MG63 (cell line): Measurements from ENCODE around the gene ETDC. TPM values are rescaled to one million over a fixed set of nuclear protein-coding genes. Genes with fewer than 3 reads are reported as not detected.

Source experiments
- DNase-seq: peaks from one replicate; pipeline ENCODE4 v3.0.0-alpha.2; 2020
- H3K27me3 ChIP-seq: fragments of 250-450 bp; sonication (Bioruptor Pico); 2 replicates; pipeline ENCODE4 v1.5.1; 2020; ENCODE audit warnings: mild to moderate bottlenecking, moderate library complexity
- H3K36me3 ChIP-seq: fragments of 250-450 bp; sonication (Bioruptor Pico); 2 replicates; pipeline ENCODE4 v1.5.1; 2020; ENCODE audit warnings: mild to moderate bottlenecking, moderate library complexity
- H3K4me3 ChIP-seq: fragments of 250-450 bp; sonication (Bioruptor Pico); 2 replicates; pipeline ENCODE4 v1.5.1; 2020; ENCODE audit warnings: mild to moderate bottlenecking, moderate library complexity
- H3K9me3 ChIP-seq: fragments of 250-450 bp; sonication (Bioruptor Pico); 2 replicates; pipeline ENCODE4 v1.5.1; 2020; ENCODE audit warnings: mild to moderate bottlenecking, moderate library complexity
- total RNA-seq: library from RNA; depleted of rRNA; stranded (reverse); fragments of >200 nt; shearing (Covaris generic); gene quantifications from 2 replicates; pipeline ENCODE4 v1.2.3, GENCODE V29; 2014; ENCODE audit warnings: low replicate concordance; rRNA removed

ETDC gene
- total RNA-seq, 1 experiment from 2014 or later: not detected

DNA sequence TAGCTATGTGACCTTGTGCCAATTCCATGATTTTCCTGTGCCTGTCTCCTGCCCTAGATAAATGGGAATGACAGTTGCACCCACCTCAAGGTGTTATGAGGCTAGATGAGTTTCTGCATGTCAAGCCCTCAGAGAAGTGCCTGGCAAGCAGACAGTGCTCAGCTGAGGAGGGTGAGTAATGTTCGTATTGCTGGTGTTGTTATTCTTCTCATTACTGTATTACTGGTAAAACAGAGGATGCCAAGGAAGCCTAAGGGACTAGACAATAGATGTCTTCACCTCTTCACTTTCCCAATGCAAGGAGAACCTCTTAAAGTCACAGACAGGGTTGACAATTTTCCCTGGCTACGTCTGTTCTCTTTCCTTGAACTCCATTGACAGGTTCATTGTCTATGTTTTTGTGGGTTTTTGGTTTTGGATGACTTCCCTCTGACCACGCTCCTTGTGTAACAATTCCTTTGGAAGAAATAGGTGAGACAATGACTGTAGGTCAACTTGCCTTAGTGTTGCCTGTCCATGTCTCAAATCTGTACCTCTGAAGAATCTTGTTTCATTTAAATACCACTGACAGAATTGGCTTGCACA, 19.2 kb downstream of the ETDC start:
- Histone ChIP-seq H3K36me3 (no peaks in the 10 kb centered on the region), H3K27me3 (no peaks in the 10 kb centered on the region), H3K9me3 (no peaks in the 10 kb centered on the region), H3K4me3 (no peak overlapping the region)
- peak; percentile 15 for DNase-seq

DNA sequence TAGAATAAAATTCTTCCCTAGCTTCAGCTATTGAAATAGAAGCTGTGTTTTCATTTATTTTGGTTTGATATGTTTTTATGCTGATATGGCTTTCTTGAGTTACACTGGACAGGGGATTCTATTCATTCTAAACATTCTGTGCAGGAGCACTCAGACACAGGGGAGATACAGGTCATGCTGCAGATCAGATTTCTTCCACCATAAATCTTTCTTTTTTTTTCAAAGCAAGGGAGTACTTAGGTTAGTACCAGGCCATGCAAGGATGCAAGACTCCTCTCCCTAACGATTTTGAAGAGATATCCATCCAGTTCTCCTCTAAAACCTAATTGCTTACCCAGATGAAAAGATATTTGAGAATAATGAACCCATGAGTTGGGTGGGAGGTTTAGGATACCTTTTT, 21.4 kb downstream of the ETDC start:
- no peak for DNase-seq
- H3K27me3 ChIP-seq: no peaks in the 10 kb centered on the region
- H3K4me3 ChIP-seq: no peak overlapping the region
- no peaks in the 10 kb centered on the region for H3K36me3 ChIP-seq
- no peaks in the 10 kb centered on the region for H3K9me3 ChIP-seq

DNA sequence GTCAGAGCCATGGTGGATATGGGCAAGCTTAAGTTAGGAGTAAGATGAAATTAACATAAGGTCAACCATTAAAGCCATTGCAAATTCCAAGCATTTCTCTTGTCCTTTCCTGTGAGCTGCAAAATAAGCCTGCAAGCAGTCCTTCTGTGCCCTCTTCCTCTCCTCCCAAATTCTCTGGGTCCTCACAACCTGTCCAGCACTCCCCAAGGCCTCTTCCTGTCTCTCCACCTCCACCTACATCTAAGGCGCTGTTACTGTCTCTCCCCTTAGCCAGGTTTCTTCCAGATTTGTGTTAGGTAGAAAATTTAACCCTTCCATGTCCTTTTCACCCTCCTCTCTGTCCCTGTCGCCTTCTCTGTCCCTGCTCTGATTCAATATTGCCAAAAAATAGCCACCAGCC, 22.2 kb downstream of the ETDC start:
- Histone ChIP-seq H3K9me3 (no peaks in the 10 kb centered on the region), H3K27me3 (no peaks in the 10 kb centered on the region), H3K36me3 (no peaks in the 10 kb centered on the region), H3K4me3 (no peak overlapping the region)
- DNase-seq: no peak

DNA sequence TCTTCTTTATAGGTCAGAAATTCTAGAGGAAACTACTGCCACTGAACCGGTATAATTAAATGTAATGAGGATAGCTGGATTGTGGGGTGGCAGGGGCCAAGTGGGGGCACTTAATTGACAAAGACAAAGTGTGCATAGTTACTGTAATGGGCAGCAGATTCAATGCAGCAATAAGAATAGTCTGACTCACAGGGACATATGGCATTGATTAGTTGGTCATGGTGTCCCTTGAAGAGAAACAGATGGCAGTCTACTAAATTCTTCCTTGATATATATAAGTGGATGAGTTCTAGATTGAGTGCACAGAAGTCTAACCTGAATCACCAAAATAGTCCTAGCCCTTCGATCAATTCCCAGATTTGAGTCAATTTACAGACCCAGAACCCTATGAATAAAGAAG, 31.6 kb downstream of the ETDC start:
- no peak for DNase-seq
- no peaks in the 10 kb centered on the region for H3K36me3 ChIP-seq
- no peak overlapping the region for H3K4me3 ChIP-seq
- no peaks in the 10 kb centered on the region for H3K9me3 ChIP-seq
- H3K27me3 ChIP-seq: no peaks in the 10 kb centered on the region

DNA sequence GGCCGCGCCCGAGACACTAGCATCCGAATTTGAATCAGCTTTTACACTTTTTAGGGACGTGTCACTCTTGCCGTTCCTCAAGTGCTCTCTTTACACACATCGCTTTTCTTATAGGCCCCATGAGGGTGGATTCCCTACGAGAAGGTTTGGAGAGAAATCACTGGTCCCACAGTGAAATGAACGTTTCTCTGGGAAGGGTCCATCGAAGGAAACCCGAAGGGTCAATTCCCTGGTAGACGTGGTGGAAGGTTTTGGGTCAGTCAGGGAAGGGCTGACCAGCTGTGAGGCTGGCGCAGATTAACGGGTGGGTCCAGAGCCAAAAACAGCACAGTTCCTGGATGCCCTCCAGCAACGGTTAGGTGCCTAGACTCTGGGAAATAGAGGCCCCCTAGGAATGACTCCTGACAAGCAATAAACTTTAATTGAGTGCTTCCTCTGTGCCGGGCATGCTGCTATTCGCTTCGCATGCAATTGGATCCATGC, 35.9 kb downstream of the ETDC start:
- no peaks in the 10 kb centered on the region; the same call in 1 of the 2 replicates for H3K36me3 ChIP-seq

DNA sequence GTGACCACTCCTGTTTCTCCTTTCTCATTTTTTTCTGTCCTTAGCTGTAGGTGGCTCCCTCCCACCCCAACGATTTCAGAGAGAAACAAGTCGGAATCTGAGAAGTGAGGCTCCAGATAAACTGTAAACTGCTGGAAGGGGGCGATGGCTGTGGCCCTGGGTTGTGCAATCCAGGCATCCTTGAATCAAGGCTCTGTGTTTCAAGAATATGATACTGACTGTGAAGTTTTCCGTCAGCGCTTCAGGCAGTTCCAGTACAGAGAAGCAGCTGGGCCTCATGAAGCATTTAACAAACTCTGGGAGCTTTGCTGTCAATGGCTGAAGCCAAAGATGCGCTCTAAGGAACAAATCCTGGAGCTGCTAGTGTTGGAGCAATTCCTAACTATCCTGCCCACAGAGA, 37.7 kb downstream of the ETDC start:
- Histone ChIP-seq H3K4me3 (no peak overlapping the region), H3K9me3 (no peaks in the 10 kb centered on the region), H3K27me3 (no peaks in the 10 kb centered on the region), H3K36me3 (no peaks in the 10 kb centered on the region; the same call in 1 of the 2 replicates)
- no peak for DNase-seq

More for the DNA sequence above, 35.9 kb downstream of the ETDC start:
- no peaks in the 10 kb centered on the region for H3K27me3 ChIP-seq
- no peaks in the 10 kb centered on the region for H3K9me3 ChIP-seq
- DNase-seq: peak; percentile 56
- H3K4me3 ChIP-seq: peak overlapping the region; percentile 73

DNA sequence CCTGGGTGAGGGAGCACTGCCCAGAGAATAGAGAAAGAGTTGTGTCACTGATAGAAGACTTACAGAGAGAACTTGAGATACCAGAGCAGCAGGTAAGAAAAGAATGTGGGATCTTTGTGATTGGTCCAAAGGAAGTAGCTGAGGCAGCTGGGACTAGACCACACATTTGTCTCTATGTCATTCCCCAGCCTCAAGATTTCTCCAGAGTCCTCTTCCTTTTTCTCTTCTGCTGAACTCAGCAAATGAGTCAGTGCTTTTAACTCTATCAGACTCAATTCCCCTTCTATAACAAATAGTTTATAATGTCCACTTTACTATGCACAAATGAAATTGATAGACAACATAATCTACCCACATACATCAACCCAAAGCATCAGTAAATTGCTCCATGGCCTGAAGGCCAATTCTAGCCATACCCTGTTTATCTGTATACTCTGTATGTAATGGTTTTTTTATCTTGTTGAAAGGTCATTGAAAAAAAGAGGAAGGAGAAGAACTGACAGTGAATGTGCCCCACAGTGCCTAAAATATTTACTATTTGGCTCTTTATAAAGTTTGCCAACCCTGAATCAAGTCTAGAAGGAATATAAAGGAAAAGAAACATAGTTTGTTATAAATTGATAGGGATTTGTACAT, 38.2 kb downstream of the ETDC start:
- DNase-seq: no peak
- Histone ChIP-seq H3K4me3 (no peak overlapping the region), H3K27me3 (no peaks in the 10 kb centered on the region), H3K9me3 (no peaks in the 10 kb centered on the region), H3K36me3 (no peaks in the 10 kb centered on the region; the same call in 1 of the 2 replicates)

DNA sequence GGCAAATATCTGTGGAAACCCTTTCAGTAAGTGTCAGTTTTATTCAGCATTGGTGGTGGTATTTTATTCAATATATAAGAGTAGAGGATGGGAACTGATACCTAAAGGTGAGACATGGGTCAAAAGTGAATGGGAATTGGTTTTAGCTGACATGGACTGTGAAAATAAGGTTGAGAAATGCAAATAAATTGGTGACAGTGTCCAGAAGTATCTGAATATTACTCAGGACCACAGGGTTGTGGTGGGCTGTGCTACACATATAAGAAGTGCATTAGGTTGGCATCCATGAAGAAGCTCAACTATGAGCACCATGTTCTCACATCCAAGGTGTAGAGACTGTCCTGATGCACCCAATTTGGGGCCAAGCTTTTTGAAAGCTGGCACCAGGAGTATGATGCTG, 45.0 kb downstream of the ETDC start:
- Histone ChIP-seq H3K27me3 (no peaks in the 10 kb centered on the region), H3K9me3 (no peaks in the 10 kb centered on the region), H3K4me3 (no peak overlapping the region), H3K36me3 (no peaks in the 10 kb centered on the region)
- no peak for DNase-seq

Other genes starting within 250 kb of the ETDC start
- gene SMIM10L2B, start 210.8 kb upstream of the ETDC start, total RNA-seq: 0.07 and 0.66 TPM in 2 replicates
- gene ETDB, start 189.0 kb upstream of the ETDC start, total RNA-seq: not detected in 2 replicates
- not detected in 2 replicates for gene CT55, start 138.1 kb upstream of the ETDC start, total RNA-seq
- not detected in 2 replicates for gene ETDA, start 57.4 kb upstream of the ETDC start, total RNA-seq
- 3.9 and 12.7 TPM in 2 replicates for gene ZNF75D, start 34.6 kb downstream of the ETDC start, total RNA-seq
- gene ZNF449, start 35.3 kb downstream of the ETDC start, total RNA-seq: 1.8 and 5.2 TPM in 2 replicates
- 0.46 TPM in 1 of 2 replicates, not detected in the other for gene SMIM10L2A, start 112.5 kb downstream of the ETDC start, total RNA-seq
- gene INTS6L, start 211.2 kb downstream of the ETDC start, total RNA-seq: 1.4 and 2.3 TPM in 2 replicates